ENCODE data around the gene AMBP.

AMBP gene

GRCh38 chr9:114048533-114049415, 29.3 kb downstream of the AMBP start:
- no peak overlapping the region for H3K27ac ChIP-seq
- no peak for TF ChIP-seq ZFX (IDR thresholded peaks at IDR 0.05; ENCODE audit: borderline replicate concordance)
- no peak for TF ChIP-seq CTCF (IDR thresholded peaks at IDR 0.05)

GRCh38 chr9:114047717-114048116, 30.4 kb downstream of the AMBP start:
- no peak overlapping the region; the same call in 1 of the 2 replicates for H3K27ac ChIP-seq
- peak; percentile 37; the same call in 1 of the 2 replicates for TF ChIP-seq CTCF (IDR thresholded peaks at IDR 0.05)
- no peak for TF ChIP-seq ZFX (IDR thresholded peaks at IDR 0.05; ENCODE audit: borderline replicate concordance)

- H3K27ac ChIP-seq: no peak overlapping the region; the same call in 1 of the 2 replicates
- TF ChIP-seq CTCF (IDR thresholded peaks at IDR 0.05): no peak
These were observed 31.2 kb downstream of the AMBP start for GRCh38 chr9:114046875-114047274.

- TF ChIP-seq ZFX (IDR thresholded peaks at IDR 0.05; ENCODE audit: borderline replicate concordance): no peak
- no peak for TF ChIP-seq CTCF (IDR thresholded peaks at IDR 0.05)
- H3K27ac ChIP-seq: no peak overlapping the region
These were observed 31.8 kb downstream of the AMBP start for GRCh38 chr9:114046237-114046755.

GRCh38 chr9:114043660-114044059, 34.4 kb downstream of the AMBP start:
- peak overlapping the region; percentile 22; the same call in 1 of the 2 replicates for H3K27ac ChIP-seq

- TF ChIP-seq CTCF (IDR thresholded peaks at IDR 0.05) (no peak), ZFX (IDR thresholded peaks at IDR 0.05; ENCODE audit: borderline replicate concordance) (no peak)
- no peak overlapping the region for H3K27ac ChIP-seq
These were observed 38.6 kb downstream of the AMBP start for GRCh38 chr9:114039484-114039883.

- TF ChIP-seq CTCF (IDR thresholded peaks at IDR 0.05) (no peak), ZFX (IDR thresholded peaks at IDR 0.05; ENCODE audit: borderline replicate concordance) (no peak)
- H3K27ac ChIP-seq: no peak overlapping the region
These were observed 39.3 kb downstream of the AMBP start for GRCh38 chr9:114038724-114039313.

Measured in 22Rv1 (cell line).